DOHH2 (cell line): ENCODE data around the gene MICAL3.

ENCODE experiments used
- H3F3A ChIP-seq: fragments of 200-600 bp; sonication (generic), shearing (Covaris generic); 2 replicates; pipeline ENCODE4 v1.6.0; 2016; ENCODE audit warnings: antibody characterized with exemption, mild to moderate bottlenecking; ENCODE audit not compliant: control insufficient read depth, insufficient read depth
- H3K27ac ChIP-seq: fragments of 200-600 bp; sonication (generic); 2 replicates; pipeline ENCODE4 v1.5.1; 2014; ENCODE audit warnings: low read depth, mild to moderate bottlenecking, low read length, moderate library complexity
- H3K27me3 ChIP-seq: fragments of 200-600 bp; sonication (generic); 2 replicates; pipeline ENCODE4 v1.6.1; 2014; ENCODE audit warnings: mild to moderate bottlenecking, low read length, mixed read lengths; ENCODE audit not compliant: control insufficient read depth
- H3K36me3 ChIP-seq: fragments of 200-600 bp; sonication (generic); 2 replicates; pipeline ENCODE4 v1.6.1; 2014; ENCODE audit warnings: mild to moderate bottlenecking, low read length, moderate library complexity, mixed read lengths; ENCODE audit not compliant: control insufficient read depth
- H3K4me1 ChIP-seq: fragments of 200-600 bp; sonication (generic); 2 replicates; pipeline ENCODE4 v1.6.1; 2014; ENCODE audit warnings: mild to moderate bottlenecking, low read length, mixed read lengths; ENCODE audit not compliant: control insufficient read depth
- H3K4me2 ChIP-seq: fragments of 200-600 bp; sonication (generic); 2 replicates; pipeline ENCODE4 v1.6.0; 2014; ENCODE audit warnings: mild to moderate bottlenecking, low read length, moderate library complexity
- H3K4me3 ChIP-seq: fragments of 200-600 bp; sonication (generic); 2 replicates; pipeline ENCODE4 v1.5.1; 2014; ENCODE audit warnings: mild to moderate bottlenecking, low read length, mixed read lengths
- H3K79me2 ChIP-seq: fragments of 200-600 bp; sonication (generic); 2 replicates; pipeline ENCODE4 v1.6.1; 2014; ENCODE audit warnings: mild to moderate bottlenecking, low read length, mixed read lengths; ENCODE audit not compliant: control insufficient read depth
- H3K9me2 ChIP-seq: fragments of 200-600 bp; sonication (generic); replicated peaks from 2 replicates; pipeline ENCODE4 v1.6.1; 2014; ENCODE audit warnings: mild to moderate bottlenecking, low read length, mixed read lengths; ENCODE audit not compliant: control insufficient read depth
- H3K9me3 ChIP-seq: fragments of 200-600 bp; sonication (generic); 2 replicates; pipeline ENCODE4 v1.6.1; 2014; ENCODE audit warnings: antibody characterized with exemption, low read length, mixed read lengths; ENCODE audit not compliant: control insufficient read depth, insufficient read depth
- H4K20me1 ChIP-seq: fragments of 200-600 bp; sonication (generic); 2 replicates; pipeline ENCODE4 v1.6.0; 2014; ENCODE audit warnings: low read depth, mild to moderate bottlenecking, antibody characterized with exemption, low read length, moderate library complexity; ENCODE audit not compliant: control insufficient read depth, insufficient read depth
- CTCF ChIP-seq: fragments of 200-600 bp; sonication (generic); IDR thresholded peaks from one replicate; pipeline ENCODE4 v1.5.1; 2014; ENCODE audit warnings: antibody characterized with exemption, mild to moderate bottlenecking, low read depth, low read length; ENCODE audit not compliant: poor library complexity, severe bottlenecking
- EZH2phosphoT487 ChIP-seq: fragments of 200-600 bp; sonication (generic); IDR thresholded peaks from 2 replicates; pipeline ENCODE4 v1.6.1; 2017; ENCODE audit warnings: borderline replicate concordance, mild to moderate bottlenecking, antibody characterized with exemption, low read length, moderate library complexity, mixed read lengths

The MICAL3 gene

GRCh38 chr22:18012531-18012930 lies 11.8 kb downstream of the MICAL3 start:
- Histone ChIP-seq H3K4me1 (peaks cover 9% of the 10 kb centered on the region), H3K9me3 (no peaks in the 10 kb centered on the region)
- no peak for TF ChIP-seq CTCF
- TF ChIP-seq EZH2phosphoT487: no peak

GRCh38 chr22:18010266-18010665 lies 14.1 kb downstream of the MICAL3 start:
- Histone ChIP-seq H3F3A (no peaks in the 10 kb centered on the region), H3K9me2 (no peaks in the 10 kb centered on the region), H3K4me1 (peaks cover 18% of the 10 kb centered on the region), H3K79me2 (no peaks in the 10 kb centered on the region), H4K20me1 (no peaks in the 10 kb centered on the region), H3K4me3 (no peak overlapping the region), H3K27me3 (no peaks in the 10 kb centered on the region), H3K27ac (no peak overlapping the region), H3K36me3 (no peaks in the 10 kb centered on the region), H3K9me3 (no peaks in the 10 kb centered on the region), H3K4me2 (no peak overlapping the region)
- TF ChIP-seq EZH2phosphoT487 (no peak), CTCF (no peak)

More at GRCh38 chr22:18012531-18012930, 11.8 kb downstream of the MICAL3 start:
- Histone ChIP-seq H3K79me2 (no peaks in the 10 kb centered on the region), H3K27me3 (no peaks in the 10 kb centered on the region), H3K36me3 (no peaks in the 10 kb centered on the region), H3F3A (no peaks in the 10 kb centered on the region), H4K20me1 (no peaks in the 10 kb centered on the region), H3K27ac (no peak overlapping the region), H3K9me2 (no peaks in the 10 kb centered on the region), H3K4me3 (no peak overlapping the region), H3K4me2 (no peak overlapping the region)

GRCh38 chr22:18008136-18008535 lies 16.2 kb downstream of the MICAL3 start:
- Histone ChIP-seq H3K27ac (no peak overlapping the region), H3K4me2 (no peak overlapping the region), H3K36me3 (no peaks in the 10 kb centered on the region), H3K27me3 (no peaks in the 10 kb centered on the region), H3K79me2 (no peaks in the 10 kb centered on the region), H3K4me1 (peaks cover 33% of the 10 kb centered on the region), H4K20me1 (no peaks in the 10 kb centered on the region), H3K9me2 (no peaks in the 10 kb centered on the region), H3F3A (0 out of 2 replicates have a peak, but pooled peaks cover 2% of the 10 kb centered on the region), H3K4me3 (no peak overlapping the region), H3K9me3 (no peaks in the 10 kb centered on the region)
- TF ChIP-seq EZH2phosphoT487 (no peak), CTCF (no peak)
